NCI-H146 treated with DMSO at 0.1 percent for 48 hours (cell line): Measurements from ENCODE around the gene PARD3.

Experiments
- DNase-seq: peaks from one replicate; lab custom pipeline; 2025; ENCODE audit not compliant: unreplicated experiment; lab: John Stamatoyannopoulos, UW

The PARD3 gene

DNA sequence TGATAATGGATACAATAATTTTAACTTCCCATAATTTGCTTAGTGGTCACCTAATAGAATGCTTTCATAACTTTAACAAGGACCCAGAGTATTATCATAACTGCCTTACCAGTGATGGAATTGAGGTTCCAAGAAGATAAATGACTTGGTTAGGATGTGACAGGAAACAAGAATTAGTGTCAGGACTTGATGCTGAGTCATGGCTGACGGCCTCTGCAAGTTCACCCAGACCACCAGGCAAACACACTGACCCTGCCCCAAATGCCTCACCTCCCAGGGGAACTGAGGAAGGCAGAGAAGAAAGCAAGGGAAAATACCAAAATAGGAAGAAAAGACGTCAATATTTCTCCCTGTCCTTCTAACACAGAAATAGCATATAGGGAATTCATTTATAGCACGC is 636.3 kb downstream of the PARD3 start:
- no peak for DNase-seq

DNA sequence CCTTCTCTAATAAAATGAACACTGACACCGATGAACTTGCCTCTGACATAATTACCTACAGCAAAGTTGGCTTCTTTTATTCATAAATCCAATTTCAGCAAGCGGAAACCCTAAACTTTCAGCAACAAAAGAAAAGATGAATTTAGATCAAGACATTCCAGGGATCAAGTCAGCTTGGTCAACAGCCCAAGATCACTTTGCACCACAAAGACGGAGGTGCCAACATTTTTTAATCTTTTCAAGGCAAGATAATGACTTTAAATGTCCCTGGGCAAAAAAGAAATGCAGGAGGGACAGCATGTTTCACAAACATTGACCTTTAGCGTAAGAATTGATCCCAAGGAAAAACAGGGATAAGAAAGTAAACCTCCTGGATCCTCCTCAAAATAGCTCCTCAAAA is 636.9 kb downstream of the PARD3 start:
- DNase-seq: no peak

DNA sequence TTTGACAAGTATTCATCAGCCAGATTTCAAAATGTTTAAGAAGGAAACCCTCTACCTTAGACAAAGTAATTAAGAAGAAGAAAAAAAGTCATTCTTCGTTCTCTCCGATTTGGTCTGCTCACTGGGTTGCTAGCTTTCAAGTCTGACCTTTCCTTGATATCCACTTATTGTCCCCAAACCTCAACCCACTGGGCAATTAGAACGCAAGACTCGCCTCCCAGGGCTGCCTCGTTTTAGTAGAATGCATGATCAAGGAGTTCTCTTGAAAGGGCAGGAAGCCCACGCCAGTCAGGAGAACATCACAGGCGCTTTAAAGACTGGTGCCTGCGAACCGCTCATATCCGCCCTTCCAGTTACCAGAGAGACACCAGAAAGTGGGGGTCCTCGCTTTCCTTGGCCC is 637.7 kb downstream of the PARD3 start:
- DNase-seq: no peak

DNA sequence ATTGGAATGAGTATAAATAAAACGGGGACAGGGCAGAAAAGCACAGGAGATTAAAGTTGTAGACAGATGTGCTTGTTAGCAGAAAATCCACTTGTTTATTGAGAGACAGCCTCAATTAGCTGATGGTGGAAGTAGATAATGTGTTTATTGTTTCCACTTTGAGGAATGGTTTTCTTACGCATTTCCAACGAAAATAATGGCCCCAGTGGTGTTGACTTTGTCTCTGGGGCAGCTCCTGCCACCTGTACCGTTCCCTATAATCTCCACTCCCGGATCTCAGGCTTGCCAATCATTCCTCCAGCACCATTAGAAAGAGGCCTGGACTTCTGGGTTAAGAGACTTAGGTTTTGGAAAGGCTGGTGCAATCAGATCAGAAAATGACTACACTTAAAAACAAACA is 638.7 kb downstream of the PARD3 start:
- DNase-seq: peak; percentile 38

DNA sequence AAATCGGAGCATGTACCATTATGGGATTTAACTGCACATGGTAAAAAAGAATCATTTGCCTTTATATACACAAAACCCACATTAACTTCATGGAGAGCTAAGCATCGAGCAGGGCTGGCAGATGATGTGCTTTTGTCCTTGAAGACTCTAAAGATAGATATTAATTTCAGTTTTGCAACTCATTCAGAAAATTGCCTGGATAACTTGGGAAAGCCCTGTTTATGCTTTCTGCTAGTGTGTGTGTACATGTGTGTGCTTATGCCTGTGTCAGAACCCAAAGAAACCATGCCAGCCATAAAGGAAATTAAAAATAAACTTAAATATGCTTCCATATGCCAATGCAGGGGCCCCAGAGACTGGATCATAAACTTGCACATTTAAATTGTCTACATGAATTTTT is 640.0 kb downstream of the PARD3 start:
- DNase-seq: no peak

DNA sequence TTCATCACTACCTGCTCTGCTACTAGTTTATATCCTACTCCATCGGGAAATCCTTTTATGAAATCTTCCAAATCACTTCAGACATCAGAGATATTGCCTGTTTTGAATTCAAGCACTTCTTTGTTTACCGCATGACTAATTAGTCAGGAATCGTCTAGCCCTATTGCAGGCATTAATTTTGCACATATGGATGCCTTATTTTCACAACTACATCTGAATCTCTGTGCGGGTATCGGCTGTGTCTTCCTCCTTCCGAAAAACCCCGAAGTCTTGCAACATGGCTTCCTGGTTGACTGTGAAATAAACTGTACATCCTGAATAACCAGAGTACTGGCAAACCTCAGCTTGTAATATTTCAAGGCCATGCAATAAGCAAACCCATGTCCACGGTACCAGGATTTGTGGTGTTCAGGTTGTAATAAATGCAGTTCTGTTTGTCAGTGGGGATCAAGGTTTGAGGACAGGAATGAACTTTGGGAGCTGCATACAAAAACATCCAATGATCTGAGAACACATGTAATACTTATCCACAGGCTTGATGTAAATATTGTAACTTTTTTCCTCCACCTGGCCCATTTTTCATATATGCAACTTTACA is 642.1 kb downstream of the PARD3 start:
- no peak for DNase-seq

DNA sequence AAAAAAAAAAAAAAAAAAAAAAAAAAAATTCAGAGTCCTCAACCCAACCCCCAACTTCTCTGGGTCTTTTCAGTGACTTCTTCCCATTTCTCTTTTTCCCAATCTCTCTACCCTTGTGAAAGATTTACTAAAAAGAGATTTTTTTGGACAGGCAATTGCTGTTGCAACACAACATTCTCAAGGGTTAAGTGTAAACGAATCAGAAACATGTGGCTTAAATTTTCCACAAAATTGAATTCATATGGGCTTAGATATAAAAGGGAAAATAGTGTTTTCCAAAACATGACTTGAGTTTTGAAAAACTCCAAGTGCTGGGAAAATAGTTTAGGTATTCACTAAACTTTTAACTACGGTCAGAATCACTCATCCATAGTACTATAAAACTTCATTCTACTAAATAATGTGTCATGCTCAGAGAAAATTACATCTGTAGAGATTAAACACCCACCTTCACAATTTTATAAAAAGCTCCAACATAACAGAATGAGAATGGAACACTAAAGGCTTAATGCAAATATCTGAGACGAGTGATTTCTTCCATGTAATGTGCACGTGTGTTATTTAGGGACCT is 643.1 kb downstream of the PARD3 start:
- no peak for DNase-seq

DNA sequence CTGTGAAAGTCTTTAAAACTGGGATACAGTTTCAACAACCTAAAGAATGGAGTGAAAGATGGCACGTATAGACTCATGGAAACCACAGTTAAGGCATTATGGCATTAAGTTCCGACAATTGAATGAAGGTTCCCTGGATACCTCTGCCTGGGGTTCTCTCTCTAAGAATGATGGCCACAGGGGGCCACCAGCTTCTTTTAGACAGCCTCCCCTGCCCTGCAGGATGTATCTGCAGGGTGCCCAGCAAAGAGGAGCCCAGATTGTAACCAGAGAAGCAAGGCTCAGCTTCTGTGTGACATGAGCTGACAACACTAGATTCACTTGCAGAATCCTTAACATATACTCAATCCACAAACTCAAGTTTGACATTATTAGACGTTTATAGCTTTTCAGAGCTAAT is 645.4 kb downstream of the PARD3 start:
- no peak for DNase-seq

DNA sequence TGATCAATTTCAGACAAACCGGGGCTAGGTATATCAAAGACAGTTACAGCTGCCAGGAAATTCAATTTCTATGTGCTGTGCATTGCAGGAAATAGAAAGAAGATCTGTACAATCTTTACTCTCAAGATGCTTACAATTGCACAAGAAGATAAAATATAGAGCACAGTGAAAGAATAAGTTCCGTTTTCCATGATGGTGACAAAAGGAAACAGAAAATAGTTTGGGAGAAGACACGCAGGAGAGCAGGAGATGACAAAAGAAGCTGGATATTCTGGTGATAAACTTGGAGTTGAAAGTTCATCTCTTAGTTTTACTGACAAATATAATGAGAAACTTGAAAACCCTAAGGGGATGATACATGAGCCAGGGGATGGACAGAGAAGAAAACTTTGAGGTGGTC is 646.0 kb downstream of the PARD3 start:
- no peak for DNase-seq

DNA sequence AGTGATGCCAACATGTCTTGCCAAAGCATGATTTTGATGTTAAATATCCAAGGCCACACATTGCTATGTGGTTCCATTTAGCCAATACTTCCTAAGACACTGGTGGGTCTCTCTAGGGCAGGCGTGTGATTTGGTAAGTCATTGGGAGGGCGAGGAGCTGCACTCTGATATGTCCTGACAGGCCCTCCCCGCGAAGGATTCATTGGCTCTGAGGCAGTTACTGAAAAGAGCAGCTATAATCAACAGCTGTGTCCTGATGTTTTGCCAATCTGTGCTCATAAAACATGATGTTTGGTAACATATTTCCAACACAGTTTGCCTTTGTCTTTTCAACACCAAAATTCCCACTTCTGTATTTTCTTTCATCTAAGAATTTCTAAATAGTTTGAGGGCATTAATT is 646.7 kb downstream of the PARD3 start:
- no peak for DNase-seq

DNA sequence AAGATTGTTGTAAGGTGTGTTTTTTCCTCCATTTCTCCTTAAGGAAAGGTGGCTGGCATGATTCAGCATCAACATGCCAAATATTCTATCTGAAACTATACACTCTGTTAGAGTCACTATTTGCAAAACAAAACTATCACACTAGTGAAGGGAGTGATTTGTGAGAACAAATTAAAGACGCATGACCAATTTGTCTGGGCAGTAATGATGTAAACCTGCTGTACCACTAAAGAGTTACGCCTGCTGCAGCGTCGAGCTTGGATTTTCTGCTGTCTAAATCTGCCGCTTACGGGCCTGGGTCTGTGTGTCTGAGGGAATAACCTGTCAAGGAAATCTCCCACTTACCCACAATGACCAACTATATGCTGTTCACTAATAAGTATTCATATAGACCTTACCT is 648.3 kb downstream of the PARD3 start:
- DNase-seq: no peak

DNA sequence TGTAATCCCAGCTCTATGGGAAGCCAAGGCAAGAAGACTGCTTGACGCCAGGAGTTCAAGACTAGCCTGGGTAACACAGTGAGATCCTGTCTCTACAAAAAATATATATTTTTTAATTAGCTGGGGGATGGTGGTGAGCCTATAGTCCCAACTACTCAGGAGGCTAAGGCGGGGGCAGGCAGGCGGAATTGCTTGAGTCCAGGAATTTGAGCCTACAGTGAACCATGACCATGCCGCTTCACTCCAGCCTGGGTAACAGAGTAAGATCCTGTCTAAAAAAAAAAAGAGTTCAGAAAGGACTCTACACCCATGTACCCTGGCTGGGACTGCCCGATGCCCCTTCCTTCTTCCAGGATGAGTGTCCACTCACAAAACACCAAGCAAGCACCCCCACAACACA is 648.7 kb downstream of the PARD3 start:
- no peak for DNase-seq

DNA sequence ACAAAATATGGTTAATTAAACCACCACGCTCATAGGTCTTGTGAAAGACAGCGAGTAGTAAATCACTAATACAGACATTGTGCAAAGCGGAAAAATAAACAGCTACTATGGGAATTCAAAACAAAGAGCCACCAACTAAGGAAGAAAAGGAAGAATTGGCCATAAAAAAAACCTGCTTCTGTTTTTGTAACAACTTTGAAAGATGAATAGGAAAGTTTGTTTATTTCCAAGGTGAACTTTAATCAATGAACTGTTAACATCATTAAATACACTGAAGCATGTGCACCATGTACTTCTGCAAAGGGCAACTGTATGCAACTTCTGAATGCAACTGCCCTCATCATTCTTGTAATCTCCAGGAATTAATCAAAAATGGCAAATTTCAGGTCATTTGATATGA is 651.1 kb downstream of the PARD3 start:
- DNase-seq: no peak

DNA sequence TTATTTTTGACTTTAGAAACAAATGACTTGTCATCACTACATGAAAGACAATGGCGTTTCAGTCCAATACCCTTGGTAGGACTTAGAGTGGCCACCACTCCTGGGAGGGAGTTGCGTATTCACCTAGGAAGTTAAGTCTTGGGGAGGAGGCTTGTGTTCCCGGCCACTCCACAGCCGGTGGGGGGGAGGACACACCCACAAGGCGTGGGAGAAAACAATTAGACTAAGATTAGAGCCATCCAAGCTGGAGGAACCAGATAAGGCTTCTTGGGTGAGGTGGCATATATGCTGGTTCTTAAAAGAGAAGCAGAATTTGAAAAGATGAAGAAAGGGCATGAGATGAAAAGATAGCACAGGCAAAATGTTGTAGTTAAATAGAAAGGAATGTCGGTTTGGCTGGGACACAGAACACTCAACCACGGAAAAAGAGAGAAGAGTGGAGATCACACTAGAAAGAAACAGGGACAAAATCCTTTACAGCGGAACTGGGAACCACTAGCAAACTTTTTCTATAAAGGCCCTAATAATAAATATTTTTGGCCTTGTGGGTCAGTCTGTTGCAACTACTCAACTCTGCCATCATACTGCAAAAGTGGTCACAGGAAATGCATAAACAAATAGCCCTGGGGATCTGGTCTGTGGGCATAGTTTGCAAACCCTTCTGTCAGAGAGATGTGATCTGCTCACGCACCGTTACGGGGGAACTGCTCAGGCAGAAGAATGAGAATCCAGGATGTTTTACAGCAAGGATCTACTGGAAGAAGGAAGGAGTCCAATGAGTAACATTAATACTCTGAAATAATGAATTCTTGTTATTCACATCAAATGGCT is 651.8 kb downstream of the PARD3 start:
- no peak for DNase-seq

DNA sequence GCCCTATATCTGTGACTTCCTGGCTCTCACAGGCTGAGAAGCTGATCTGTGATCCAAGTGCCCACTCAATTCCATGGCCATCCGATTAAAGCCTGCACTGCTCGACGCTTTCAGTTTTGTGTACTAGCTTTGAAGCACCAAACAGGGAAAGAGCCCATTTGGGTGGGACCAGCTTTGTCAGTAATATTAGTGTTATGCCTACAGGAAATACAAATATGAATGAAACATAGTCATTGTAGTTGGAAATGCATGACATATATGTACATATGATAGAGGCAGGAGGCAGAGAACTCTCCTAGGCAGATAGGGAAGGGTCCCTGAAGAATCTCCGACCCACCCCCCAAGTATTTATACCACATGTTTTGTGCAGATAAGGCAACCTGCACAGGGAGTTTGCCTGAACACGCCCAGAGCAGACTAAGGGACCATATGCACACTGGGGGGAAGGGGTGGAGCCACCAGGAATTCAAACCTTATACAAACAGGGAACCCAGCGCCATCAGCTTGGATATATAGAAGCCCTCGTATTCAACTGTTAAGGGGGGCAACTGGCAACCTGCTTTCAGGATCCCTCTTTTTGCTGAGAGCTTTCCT is 653.2 kb downstream of the PARD3 start:
- no peak for DNase-seq

DNA sequence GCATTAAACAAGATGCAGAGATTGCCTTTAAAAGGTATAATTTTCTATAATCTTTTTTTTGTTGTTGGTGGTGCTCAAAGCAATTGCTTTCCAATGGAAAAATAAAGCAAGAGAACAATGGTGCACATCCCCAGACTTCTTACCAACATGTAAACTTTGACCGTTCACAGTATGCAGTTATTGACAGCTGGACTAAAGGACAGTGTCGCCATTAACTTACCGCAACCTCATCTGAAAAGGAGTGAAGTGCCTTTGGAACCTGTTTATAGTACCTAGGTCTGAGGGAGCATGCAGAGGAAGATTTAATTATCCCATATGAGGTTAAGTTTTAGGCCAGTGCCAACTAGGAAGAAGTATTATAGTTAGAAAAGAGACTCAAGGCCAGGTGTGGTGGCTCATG is 654.5 kb downstream of the PARD3 start:
- no peak for DNase-seq

DNA sequence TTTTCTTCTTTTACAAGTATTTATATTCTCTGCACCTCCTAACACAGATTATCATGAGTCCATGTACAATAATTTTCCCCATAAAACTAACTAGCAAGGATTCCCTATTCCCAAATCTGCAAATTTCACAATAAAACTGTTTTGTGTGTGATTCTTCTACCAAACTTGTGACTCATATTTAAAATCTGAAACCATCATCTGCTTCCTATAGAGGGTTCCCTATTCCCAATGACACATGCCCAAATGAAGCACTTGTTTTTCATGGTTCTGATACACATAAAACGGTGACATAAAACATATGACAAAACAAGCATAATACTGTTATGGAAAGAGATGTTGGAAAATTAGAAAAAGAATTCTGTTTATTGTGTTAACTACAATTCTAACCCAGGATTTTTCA is 657.6 kb downstream of the PARD3 start:
- DNase-seq: no peak

DNA sequence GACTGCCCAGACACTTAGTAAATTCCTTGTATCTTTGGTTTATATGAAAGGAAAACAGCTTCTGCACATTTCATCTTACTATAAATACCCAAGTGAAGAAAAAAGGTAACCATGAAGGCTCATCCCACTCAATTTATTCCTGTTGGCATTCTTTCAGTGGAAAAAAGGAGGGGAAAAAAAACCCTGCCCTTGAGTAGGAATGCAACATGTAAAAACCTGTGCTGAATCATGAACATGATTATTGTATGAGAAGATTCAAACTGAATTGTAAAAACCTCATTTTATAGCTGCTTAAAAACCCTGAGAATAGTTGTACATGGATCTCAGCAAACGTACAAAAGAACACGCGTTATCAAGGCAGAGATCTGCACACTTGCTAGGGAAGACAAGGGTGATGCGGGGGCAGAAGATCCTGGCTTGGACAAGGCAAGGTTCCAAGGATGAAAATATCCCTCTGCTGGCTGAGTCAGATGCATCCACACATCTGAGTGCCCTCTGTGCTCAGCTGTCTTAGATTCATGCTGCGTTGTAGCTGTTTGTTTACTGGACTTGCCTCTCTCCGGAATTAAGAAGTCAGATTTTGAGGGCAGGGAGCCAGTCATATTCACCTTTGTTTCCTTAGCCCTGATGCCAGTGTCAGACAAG is 658.2 kb downstream of the PARD3 start:
- no peak for DNase-seq

DNA sequence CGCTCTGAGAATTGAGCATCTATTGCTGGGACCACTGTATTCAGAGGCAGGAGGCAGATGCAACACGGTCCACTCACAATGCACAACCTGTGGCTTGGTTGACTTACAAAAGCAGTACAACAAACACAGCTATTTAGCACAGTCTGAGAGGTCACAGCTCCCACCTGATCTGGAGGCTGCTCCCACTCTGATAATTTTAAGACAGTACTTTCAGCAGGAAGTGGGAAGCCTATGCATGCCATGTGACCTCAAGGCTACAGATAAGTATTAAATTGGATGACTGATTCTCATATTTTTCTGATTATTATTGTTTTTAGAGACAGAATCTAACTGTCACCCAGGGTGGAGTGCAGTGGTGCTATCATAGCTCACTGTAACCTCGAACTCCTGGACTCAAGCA is 659.3 kb downstream of the PARD3 start:
- no peak for DNase-seq

DNA sequence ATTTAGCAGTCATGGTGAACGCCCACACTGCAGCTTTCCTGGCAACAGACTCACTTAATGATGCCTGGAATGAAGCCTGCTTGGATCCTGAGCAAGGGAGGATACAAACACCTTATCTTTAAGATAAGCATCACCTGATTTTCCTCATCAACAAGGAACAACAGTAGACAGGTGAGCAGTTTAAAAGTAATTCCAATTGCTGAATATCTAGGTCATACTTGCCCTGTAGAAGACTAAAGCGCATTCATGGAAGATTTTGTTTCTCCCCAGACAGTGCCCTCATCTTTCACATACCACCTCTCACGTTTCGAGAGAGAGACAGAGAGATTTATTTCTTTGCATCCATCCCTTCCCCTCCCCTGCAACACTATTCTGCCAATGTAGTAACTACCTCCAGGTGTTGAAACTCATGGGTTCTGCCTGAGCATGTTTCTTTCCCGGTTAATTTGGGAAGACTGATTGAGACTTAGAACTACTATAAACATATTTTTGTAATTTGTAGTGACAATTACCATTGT is 660.7 kb downstream of the PARD3 start:
- no peak for DNase-seq

DNA sequence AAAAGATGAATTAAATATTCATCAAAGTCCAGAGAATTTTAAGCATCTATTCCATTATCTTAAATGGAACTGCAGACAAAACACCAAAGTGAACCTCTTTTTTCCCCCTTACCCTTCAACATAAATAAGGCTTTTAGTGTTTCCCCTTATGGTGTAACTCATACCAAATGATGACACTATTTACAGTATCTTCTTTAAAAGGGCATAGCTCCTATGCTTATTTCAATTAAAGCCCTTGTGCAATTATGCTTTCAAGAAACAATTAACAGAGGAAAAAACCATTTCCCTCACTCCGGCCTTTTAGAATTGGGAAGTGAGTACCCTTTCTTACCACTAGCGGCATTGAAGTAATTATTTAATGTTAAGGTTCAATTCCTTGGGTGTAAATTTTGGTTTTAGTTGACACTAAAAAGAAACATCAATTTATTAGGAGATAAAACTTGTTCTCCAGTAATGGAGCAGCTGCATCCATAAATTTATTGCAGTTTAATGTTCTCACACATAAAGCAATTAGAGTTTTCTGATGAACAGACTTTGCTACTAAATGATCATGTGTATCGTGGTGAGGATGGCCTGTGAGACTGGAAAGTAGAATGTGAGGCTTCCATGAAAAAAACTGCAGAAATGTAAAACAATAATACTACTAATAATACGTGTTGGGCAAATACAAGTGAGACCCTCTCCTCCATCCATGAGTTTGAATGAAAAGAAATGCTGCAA is 661.3 kb downstream of the PARD3 start:
- DNase-seq: no peak
